ENCODE measurements around the gene VAV3. TPM values are rescaled to one million over a fixed set of nuclear protein-coding genes. Genes with fewer than 3 reads are reported as not detected.

Gene VAV3
- total and polyA plus RNA-seq, 9 of the 15 experiments (the other 6 are each of a cell fraction or from before 2014, with no cell fraction given): not detected

GRCh38 chr1:107547363-107548155, 417.4 kb downstream of the VAV3 start:
- ATAC-seq (no peak), DNase-seq (ENCODE audit: extremely low read depth in 1 of 4, low spot score in 3 of 4) (no peak), FAIRE-seq (no peak)
- H3K27ac ChIP-seq (ENCODE audit: extremely low read depth, low read depth, low read length): no peak overlapping the region
- H3K27me3 ChIP-seq (ENCODE audit: control insufficient read depth in 2 of 2, insufficient read depth in 2 of 2, low read length in 2 of 2): no peaks in the 10 kb centered on the region
- in situ Hi-C loops (cut with MboI): no loop called here
- no peaks in the 10 kb centered on the region for H3K36me3 ChIP-seq (ENCODE audit: control insufficient read depth, insufficient read depth, low read length)
- H3K79me2 ChIP-seq (ENCODE audit: control insufficient read depth, insufficient read depth, low read length): no peaks in the 10 kb centered on the region
- H3K9me3 ChIP-seq (replicated peaks; ENCODE audit: control insufficient read depth, insufficient read depth, low read depth, low read length): no peaks in the 10 kb centered on the region
- H3K4me1 ChIP-seq (replicated peaks in 1 of 2; ENCODE audit: control insufficient read depth in 2 of 2, insufficient read depth in 2 of 2, low read length in 2 of 2): no peaks in the 10 kb centered on the region
- no TSS peak for BruUV-seq (replicated peaks)
- no peak overlapping the region for H3K4me2 ChIP-seq (ENCODE audit: insufficient read depth, low read length)
- ChIA-PET CTCF (ENCODE audit: low intra/inter-chr PET ratio) (no interaction called here), POLR2A (no interaction called here)
- no peaks in the 10 kb centered on the region for H3K9me1 ChIP-seq (ENCODE audit: control insufficient read depth, insufficient read depth, low read length)
- intact Hi-C loops (cut with micrococcal nuclease): no loop called here
- no peak overlapping the region for H2AFZ ChIP-seq (ENCODE audit: low read depth, low read length)
- WGBS (ENCODE audit: insufficient coverage, low coverage, missing lambda C conversion rate): 0% methylated on average over 4 of the region's 4 CpGs
- no peak for TF ChIP-seq CTBP1 (IDR thresholded peaks at IDR 0.05; ENCODE audit: borderline replicate concordance)
- no peak for TF ChIP-seq SREBF1 (IDR thresholded peaks at IDR 0.05; ENCODE audit: borderline replicate concordance, low read depth, low read length)
- TF ChIP-seq RAD21 (CRISPR knock-in tag; conservative IDR thresholded peaks at IDR 0.05 in 1 of 2, IDR thresholded peaks at IDR 0.05 in 1 of 2): no peak
- no peak for TF ChIP-seq BCLAF1 (IDR thresholded peaks at IDR 0.05; ENCODE audit: borderline replicate concordance in 1 of 2, control insufficient read depth in 1 of 2, low read depth in 2 of 2, low read length in 1 of 2)
- no peak overlapping the region for H3K9ac ChIP-seq (ENCODE audit: insufficient read depth in 1 of 2, low read depth in 2 of 2, low read length in 2 of 2)
- H4K20me1 ChIP-seq (replicated peaks; ENCODE audit: control insufficient read depth, insufficient read depth, low read length): no peaks in the 10 kb centered on the region
- no peak overlapping the region for H3K4me3 ChIP-seq
